GM12872 (cell line): ENCODE results near the gene CA5A.
A peak's percentile ranks its signal among the peaks of the same experiment; 100 is the strongest.

Source experiments
- TF ChIP-seq, protein P1 (sequence below): IDR thresholded peaks from 3 replicates; pipeline ENCODE4 v1.5.1; 2011; ENCODE audit warnings: low read depth, mild to moderate bottlenecking, low read length, moderate library complexity; ENCODE audit not compliant: insufficient read depth

CA5A gene

GRCh38 chr16:87933140-87933495 lies 3.2 kb downstream of the CA5A start:
- TF ChIP-seq, protein P1, sequence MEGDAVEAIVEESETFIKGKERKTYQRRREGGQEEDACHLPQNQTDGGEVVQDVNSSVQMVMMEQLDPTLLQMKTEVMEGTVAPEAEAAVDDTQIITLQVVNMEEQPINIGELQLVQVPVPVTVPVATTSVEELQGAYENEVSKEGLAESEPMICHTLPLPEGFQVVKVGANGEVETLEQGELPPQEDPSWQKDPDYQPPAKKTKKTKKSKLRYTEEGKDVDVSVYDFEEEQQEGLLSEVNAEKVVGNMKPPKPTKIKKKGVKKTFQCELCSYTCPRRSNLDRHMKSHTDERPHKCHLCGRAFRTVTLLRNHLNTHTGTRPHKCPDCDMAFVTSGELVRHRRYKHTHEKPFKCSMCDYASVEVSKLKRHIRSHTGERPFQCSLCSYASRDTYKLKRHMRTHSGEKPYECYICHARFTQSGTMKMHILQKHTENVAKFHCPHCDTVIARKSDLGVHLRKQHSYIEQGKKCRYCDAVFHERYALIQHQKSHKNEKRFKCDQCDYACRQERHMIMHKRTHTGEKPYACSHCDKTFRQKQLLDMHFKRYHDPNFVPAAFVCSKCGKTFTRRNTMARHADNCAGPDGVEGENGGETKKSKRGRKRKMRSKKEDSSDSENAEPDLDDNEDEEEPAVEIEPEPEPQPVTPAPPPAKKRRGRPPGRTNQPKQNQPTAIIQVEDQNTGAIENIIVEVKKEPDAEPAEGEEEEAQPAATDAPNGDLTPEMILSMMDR: no peak

DNA sequence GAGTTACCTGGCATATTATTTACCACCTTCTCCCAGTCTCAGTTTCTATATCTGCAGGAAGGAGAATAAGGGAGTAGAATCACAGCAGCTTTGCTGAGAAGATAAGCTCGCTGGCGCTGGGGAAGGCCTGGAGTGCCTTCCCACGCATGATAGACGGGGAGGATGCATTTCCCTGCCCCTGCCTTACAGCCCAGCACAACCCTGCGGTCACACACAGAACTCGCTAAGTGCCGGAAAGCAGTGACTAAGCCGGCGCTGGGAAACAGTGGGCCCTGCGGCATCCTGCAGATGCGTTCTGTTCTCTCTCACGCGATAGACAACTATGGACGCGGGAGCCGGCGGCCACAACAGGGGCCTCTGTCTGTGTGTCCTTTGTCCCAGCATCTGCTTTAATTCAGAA lies 4.8 kb downstream of the CA5A start:
- TF ChIP-seq, protein P1: no peak

- TF ChIP-seq, protein P1: peak; percentile 29; the same call in 1 of the 3 replicates
Observed at GRCh38 chr16:87930456-87930855, 5.9 kb downstream of the CA5A start.

DNA sequence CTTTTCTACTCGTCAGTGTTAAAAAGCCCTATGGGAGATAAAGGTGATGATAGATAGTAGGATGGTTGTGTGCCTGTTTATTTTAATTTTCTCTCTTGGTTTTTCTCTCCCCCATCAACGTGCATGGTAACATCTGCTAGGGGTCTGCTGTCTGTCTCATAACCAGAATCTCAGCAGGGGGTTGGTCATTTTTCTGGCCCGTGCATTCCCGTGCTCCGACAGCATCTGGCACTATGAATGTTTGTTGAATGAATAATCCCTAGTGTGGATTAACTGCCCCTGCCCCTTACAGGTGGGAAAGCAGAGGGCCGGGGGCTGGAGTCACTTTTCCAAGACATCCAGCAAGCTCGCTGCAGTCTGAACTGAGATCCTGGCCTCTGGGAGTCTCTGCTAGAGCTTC lies 6.3 kb downstream of the CA5A start:
- TF ChIP-seq, protein P1: no peak

GRCh38 chr16:87927195-87927562 lies 9.2 kb downstream of the CA5A start:
- TF ChIP-seq, protein P1: no peak

DNA sequence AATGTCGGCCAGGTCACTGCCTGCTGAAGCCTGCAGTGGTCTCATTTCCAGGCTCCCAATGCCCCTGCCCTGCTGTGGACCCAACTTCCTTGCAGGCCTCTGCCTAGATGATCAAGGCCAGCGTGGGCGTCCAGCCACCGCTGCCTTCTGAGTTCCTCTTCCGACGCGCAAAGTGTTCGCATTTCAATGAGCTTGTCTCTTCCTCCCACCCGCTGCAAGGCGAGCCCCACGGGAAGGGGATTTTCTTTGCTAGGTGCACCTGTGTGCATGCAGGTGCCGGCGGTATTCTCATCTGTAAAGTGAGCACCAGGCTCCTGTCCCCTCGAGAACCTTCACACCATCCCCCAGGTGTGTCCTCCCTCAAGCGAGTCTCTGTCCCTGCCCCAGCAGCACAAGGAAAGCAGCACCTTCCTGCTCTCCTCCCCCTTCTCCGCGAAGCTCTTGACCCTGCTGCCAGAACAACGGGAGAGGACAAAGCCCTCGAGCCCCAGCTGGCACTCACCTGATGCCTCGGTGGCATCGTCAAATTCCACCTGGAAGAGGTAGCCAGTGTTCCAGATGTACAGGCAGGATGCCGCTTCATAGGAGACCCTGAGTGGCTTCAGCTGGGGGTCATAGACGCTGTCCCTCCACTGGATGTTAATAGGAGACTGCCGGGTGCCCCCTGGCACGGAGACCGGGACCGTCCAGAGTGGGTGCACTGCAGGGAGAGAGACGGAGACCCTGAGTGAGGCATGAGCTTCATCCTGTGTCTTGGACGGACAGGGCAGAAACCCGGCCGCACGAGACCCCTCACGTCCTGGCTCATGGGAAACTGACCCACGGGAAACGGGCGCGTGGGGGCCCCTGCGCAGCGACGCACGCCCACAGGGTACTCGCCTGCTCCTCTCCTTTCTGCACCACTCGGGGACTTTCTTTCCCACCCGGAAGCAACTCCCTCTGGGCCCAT lies 9.8 kb downstream of the CA5A start:
- TF ChIP-seq, protein P1: no peak

DNA sequence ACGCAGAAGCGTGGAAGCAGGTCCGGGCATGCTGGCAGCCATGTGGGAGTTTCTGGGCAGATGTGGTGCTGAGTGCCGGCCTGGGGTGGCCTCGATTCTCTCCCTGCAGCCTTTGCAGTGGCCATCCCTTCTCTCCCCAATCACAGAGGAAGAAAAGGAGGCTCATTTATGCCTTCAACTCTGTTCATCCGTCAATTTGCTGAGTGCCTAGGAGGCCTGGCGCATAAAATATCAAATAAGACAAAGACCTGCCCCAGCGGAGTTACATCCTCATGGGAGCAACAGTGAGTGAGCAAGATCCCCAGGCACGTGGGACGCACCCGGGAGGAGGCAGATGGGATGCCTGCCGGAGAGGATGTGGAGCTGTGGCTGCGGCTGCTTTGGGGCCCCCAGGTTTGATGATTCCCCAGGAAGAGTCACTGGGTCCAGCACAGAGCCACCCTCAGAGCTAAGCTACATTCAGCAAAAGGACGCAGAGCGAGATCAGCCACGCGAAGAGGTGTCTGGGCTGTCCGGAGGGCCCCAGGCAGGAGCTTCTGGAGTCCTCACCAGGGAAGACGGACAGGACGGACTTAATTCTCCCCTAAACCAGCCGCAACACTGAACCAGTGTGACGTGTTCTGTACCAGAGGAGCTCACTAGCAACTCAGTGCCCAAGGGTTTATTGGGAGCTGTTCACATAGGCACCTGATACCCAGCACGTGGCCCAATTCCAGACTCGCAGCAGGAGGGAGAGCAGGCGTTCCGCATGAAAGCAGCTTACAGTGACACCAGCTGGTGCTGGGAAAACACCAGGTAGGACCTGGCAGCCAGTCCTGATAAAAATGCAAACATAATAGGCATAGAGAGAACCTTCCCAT lies 11.3 kb downstream of the CA5A start:
- TF ChIP-seq, protein P1: no peak
